AG20443 (cell line): ENCODE results near the gene LYL1.
A peak's percentile ranks its signal among the peaks of the same experiment; 100 is the strongest.

Experiments used
- DNase-seq: peaks from one replicate; pipeline ENCODE4 v3.0.0; 2012; ENCODE audit warnings: low spot score, mixed read lengths

LYL1 gene

DNA sequence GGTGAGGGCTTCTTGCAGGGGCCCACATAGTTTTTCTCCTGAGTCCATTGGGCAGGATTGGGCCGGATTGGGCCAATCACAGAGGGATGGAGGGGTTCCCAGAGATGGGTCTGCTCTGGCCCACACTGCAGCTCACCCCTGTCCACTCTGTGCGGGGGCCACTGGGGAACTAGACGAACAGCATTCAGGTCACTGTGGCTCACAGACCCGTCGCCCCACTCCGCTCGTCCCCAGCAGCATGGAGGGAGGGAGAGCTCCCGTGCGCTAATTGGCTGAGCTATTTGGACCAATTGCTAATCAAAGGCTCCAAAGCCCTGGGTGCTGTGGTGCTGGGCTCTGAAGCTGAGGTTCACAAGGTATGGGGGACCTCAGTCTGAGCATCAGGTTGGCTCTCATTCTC lies 26.7 kb upstream of the LYL1 start:
- no peak for DNase-seq

GRCh38 chr19:13128583-13128982 lies 25.9 kb upstream of the LYL1 start:
- no peak for DNase-seq

DNA sequence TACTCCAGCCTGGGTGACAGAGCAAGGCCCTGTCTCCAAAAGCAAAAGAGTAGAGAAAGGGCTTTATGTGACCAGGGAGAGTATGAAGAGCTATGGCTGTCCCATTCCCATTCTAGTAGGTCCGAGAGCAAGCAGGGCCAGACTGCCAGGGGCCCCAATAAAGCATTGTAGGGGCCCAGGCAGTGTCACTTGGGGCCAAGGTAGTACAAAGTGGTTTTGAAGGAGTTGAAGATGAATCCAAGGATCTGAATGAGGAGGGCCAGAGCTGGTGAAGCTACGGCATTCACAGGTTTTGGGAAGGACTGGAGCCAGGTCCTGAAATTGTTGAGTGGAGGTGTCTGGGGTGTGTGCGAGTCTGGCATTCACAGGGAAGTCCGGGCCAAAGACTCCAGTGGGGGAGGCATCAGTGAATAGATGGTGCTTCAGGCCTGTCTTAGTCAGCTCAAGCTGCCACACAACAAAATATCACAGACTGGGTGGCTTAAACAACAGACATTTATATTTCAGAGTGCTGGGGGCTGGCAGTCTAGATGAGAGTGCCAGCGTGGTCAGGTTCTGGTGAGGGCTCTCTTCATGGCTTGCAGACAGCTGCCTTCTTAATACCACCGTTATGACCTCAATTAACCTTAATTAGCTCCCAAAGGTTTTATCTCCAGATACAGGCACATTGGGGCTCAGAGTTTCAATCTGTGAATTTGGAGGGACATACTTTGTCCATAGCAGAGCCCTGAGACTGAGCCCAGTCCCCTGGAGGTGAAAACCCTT lies 25.3 kb upstream of the LYL1 start:
- no peak for DNase-seq

DNA sequence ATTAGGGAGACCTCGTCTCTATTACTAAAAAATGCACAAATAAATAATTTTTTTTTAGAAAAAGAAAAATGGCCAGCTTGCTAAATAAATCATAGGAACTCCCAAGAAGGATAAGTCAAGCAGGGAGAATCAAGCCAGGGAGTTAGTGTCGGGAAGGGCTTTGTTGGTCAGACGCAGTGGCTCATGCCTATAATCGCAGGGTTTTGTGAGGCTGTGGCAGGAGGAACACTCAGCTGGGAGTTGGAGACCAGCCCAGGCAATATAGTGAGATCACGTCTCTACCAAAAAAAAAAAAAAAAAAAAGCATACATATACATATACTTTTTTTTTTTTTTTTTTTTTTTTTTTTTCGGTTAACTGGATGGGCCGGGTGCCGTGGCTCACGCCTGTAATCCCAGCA lies 24.4 kb upstream of the LYL1 start:
- DNase-seq: no peak

GRCh38 chr19:13122980-13123957 lies 20.6 kb upstream of the LYL1 start:
- DNase-seq: no peak

- no peak for DNase-seq
Observed at GRCh38 chr19:13122275-13122878, 19.7 kb upstream of the LYL1 start.

GRCh38 chr19:13121551-13122274 lies 19.1 kb upstream of the LYL1 start:
- DNase-seq: no peak

DNA sequence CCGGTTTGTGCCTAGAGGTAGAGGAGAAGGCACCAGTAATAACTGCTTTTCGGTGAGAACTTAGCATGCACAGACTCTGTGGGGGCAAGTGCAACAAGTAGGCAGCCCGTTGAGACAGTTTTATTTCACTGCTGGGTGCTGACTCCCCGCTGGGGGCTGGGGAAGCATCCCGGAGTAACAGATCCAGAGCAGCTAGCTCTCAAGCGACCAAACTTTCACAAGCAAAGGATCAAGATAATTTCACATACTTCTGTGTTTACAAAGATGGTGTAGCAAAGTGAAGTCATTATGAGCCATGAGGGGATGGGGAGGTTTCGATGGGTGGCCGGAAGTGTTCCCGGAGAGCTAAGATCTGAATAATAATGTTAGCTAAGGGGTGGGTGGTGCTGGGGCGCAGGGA lies 18.2 kb upstream of the LYL1 start:
- DNase-seq: peak; percentile 37

DNA sequence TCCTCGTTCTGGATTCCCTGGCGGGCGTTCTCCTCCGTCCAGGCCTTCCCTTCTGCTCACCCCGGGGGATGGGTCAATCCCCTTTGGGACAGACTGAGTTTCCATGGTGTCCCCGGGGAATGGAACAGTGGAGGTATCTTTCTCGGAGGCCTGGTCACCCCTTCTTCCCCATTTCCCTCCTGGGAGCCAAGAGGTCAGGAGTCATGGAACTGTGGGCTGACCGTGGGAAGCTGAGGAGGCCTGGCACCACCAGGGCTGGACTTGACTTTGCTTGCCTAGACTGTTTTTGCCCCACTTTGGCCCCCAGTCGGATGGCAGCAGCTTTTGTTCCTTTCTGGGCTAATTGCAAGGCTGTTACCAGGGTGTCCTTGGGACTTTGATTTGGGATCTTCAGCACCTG lies 17.4 kb upstream of the LYL1 start:
- no peak for DNase-seq

DNA sequence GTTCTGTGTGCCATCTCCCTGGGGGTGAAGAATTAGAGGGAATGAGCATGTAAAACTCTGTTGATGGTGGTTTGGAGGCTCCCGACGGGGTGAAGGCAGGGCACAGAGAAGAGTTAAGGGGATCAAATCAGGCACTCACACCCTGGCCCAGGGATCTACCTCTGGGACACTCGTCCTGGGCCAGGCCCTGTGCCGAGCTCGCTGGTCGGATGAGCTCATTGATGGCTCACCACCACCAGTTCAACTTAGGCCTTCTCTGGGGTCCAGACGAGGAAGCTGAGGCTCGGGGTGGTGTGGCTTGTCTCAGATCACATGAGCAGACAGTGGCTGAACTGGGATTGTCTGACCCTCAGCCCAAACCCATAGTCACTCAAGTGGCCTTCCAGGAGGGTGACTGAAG lies 17.0 kb upstream of the LYL1 start:
- no peak for DNase-seq

DNA sequence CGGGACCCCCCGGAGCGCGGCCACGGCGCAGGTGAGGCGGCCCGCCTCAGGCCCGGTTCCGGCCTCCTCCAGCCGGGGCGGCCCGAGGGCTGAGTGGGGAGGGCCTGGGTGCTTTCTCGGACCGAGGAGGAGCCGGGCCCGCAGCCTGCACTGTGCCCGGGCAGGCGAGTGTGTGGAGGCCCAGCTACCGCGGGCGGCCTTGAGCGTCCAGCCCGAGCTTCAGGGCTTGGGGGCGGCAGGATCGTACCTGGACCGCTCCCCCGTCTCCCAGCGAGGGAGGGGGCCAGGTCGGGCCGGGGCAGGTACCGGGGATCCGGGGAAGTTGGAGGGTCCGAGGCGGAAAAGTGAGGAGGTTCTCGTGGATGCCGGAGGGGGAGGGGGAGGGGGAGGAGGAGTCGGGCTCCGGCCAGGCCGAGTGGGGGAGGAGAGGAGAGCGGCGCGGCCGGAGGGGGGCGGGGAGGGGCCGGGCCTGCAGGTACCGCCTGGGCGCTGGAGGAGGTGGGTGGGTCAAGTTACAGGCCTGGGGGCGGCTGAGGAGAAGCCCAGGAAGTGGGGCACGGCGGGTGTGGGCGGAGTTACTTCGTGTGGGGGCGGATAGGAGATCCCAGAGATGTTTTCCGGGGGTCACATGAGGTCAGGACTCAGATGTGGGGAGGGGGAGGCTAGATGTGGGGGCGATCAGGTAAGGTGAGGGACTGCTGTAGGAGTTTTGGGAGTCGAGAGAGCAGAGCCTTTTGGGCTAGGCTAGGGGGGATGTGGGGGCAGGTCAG lies 16.0 kb upstream of the LYL1 start:
- DNase-seq: peak; percentile 56

GRCh38 chr19:13117772-13118423 lies 15.2 kb upstream of the LYL1 start, which contains the start of gene NACC1:
Gene NACC1 (plus strand): TSS chr19:13118264. CDS start chr19:13135208, 16,944 bp downstream.
- DNase-seq: peak; percentile 99

DNA sequence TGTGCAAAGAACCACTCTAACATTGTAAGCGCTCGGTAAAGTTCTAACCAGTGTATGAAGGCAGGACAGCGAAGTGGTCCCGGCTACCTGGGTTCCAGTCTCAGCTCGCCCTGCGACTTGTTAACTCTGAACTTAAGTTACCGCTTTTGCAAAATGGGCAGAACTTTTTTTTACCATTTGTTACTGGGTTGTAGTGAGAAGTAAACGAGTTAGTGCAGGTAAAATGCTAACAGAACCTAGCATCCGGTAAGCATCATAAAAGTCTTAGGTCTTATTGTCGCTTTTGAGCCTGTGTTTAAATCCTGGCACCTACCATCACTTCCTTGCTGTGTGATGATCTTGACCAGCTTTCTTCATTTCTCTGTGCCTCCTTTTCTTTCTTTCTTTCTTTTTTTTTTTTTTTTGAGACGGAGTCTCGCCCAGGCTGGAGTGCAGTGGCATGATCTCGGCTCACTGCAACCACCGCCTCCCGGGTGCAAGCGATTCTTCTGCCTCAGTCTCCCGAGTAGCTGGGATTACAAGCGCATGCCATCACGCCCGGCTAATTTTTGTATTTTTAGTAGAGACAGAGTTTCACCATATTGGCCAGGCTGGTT lies 14.6 kb upstream of the LYL1 start:
- no peak for DNase-seq

DNA sequence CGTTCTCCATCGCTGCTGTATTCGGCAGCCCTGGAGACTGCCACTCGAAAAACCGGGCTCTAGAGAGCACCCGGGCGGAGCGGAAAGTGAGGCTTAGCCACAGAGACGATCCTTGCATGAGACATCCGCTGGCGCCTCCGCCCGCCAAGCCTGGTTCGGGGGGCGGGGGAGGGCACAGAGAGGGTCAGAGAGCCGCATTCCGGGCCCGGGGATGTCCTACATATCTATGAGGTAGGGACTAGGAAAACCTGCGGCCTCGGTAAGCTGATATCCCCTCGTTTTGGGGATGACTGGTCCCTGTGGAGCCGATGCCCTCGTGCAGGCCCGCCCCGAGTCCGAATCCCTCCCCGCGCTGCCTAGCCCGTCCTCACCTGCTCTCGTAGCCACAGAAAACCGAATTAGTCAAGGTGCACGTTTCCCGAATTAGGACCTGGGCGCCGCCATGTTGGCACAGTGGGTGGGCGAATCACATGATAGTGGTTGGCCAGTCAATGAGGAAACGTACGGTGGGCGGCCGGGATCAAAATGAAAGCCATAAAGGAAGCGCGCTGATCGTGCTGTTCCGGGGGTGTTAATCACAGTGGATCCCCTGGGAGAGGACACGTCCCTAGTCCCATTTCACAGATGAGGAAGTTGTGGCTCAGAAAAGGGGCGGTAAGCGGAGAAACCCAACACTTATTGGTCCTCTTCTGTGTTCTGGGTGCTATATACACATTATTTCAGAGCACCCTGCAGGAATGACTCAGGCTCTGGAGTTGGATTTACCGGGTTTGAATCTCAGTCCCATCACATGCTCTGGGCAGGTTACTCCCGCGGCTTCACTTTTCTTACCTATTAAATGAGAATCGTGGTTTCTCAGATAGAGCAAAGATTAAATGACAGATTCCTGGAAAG lies 13.9 kb upstream of the LYL1 start, which contains the start of gene TRMT1:
TRMT1 (minus strand) TSS at position 459 of the 894 bp plus-strand sequence; CDS start at position 118, 341 bp downstream.
- peak; percentile 94 for DNase-seq

DNA sequence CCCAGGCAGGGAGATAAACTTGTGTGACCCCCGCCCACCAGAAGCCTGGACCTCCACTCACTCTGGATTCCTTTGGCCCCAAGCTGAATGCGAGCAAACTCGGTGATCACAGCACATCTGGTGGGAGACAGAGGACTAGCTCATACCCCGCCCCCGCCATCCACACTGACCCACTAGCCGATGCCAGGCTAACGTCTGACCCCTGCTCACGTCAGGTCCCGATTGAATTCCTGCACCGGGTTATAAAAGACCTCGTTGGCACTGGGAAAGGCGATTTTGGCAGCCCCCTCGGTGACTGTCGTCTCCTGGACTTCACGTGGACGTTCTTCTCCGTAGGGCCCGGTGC lies 13.3 kb upstream of the LYL1 start:
- DNase-seq: no peak

- DNase-seq: no peak
Observed at GRCh38 chr19:13112555-13112954, 9.9 kb upstream of the LYL1 start.

DNA sequence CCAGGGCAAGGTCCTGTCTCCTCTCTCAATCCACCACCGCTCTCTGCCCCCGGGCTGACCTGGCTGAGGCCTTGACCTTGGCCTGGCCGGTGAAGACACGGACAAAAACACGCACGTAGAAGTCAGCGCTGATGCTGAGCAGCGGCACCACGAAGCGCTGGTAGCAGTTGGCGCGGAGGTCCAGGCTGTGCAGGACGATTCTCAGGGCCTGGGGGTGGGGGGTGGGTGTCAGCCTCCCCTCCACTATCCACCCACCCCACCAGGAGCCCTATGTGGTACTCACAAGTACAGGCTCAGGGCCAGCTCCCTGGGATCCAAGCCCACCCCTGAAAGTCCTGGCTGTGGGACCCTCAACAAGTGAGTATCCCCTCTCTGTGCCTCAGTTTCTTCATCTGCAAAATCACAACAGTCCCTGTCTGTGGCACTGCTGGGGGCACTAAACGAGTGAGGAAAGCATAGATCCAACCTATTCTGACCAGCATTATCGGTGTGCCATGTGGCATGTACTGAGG lies 7.5 kb upstream of the LYL1 start:
- no peak for DNase-seq

- no peak for DNase-seq
Observed at GRCh38 chr19:13109361-13110098, 6.9 kb upstream of the LYL1 start.
